GM23338 (cell line): ENCODE results near the gene NPC1. TPM values are rescaled to one million over a fixed set of nuclear protein-coding genes. Genes with fewer than 3 reads are reported as not detected.

Experiments
- ATAC-seq: fragments of 200-7000 bp; cut with Tn5 transposase; 3 replicates; pipeline ENCODE4 v1.9.1; 2020
- DNase-seq: peaks from one replicate; pipeline ENCODE4 v3.0.0-alpha.2; 2015; ENCODE audit warnings: low spot score
- H2AFZ ChIP-seq: fragments of 200-600 bp; sonication (generic); 2 replicates; pipeline ENCODE4 v1.8.0; 2016; ENCODE audit warnings: antibody characterized with exemption, mild to moderate bottlenecking, moderate library complexity
- H3F3A ChIP-seq: fragments of 200-600 bp; sonication (generic); replicated peaks from 2 replicates; pipeline ENCODE4 v1.8.0; 2017; ENCODE audit warnings: antibody characterized with exemption, mixed run types, low read depth
- H3K27ac ChIP-seq: fragments of 200-600 bp; sonication (generic); 2 replicates; pipeline ENCODE4 v1.6.1; 2016; ENCODE audit warnings: low read depth
- H3K27me3 ChIP-seq: fragments of 200-600 bp; sonication (generic); 2 replicates; pipeline ENCODE4 v1.8.0; 2016; ENCODE audit warnings: mild to moderate bottlenecking, mixed run types, moderate library complexity; ENCODE audit not compliant: insufficient read depth
- H3K36me3 ChIP-seq: fragments of 200-600 bp; sonication (generic); 2 replicates; pipeline ENCODE4 v1.8.0; 2016; ENCODE audit warnings: mild to moderate bottlenecking; ENCODE audit not compliant: insufficient read depth
- H3K4me1 ChIP-seq: fragments of 200-600 bp; sonication (generic); 2 replicates; pipeline ENCODE4 v1.8.0; 2016; ENCODE audit warnings: mild to moderate bottlenecking, moderate library complexity; ENCODE audit not compliant: insufficient read depth
- H3K4me2 ChIP-seq: fragments of 200-600 bp; sonication (generic); 2 replicates; pipeline ENCODE4 v1.7.1; 2017; ENCODE audit warnings: mixed run types
- H3K4me3 ChIP-seq: fragments of 200-600 bp; sonication (generic); 2 replicates; pipeline ENCODE4 v1.6.1; 2016; ENCODE audit warnings: mixed run types
- H3K79me2 ChIP-seq: fragments of 200-600 bp; sonication (generic); replicated peaks from 2 replicates; pipeline ENCODE4 v1.8.0; 2017; ENCODE audit warnings: mild to moderate bottlenecking; ENCODE audit not compliant: insufficient read depth
- H3K9me2 ChIP-seq: fragments of 200-600 bp; sonication (generic); 2 replicates; pipeline ENCODE4 v1.8.0; 2017; ENCODE audit not compliant: insufficient read depth
- H4K20me1 ChIP-seq: fragments of 200-600 bp; sonication (generic); replicated peaks from 2 replicates; pipeline ENCODE4 v1.8.0; 2017; ENCODE audit warnings: mild to moderate bottlenecking; ENCODE audit not compliant: insufficient read depth
- H3K27ac Mint-ChIP-seq: 2 replicates; pipeline ENCODE4 v1.8.0; 2020; ENCODE audit warnings: inconsistent platforms, mild to moderate bottlenecking, moderate library complexity, mixed read lengths
- H3K27me3 Mint-ChIP-seq: 3 replicates; pipeline ENCODE4 v1.8.0; 2022; ENCODE audit warnings: low read depth, mild to moderate bottlenecking, moderate library complexity, mixed read lengths, inconsistent platforms; ENCODE audit not compliant: insufficient read depth, poor library complexity
- H3K36me3 Mint-ChIP-seq: 3 replicates; pipeline ENCODE4 v1.8.0; 2021; ENCODE audit warnings: low read depth, mild to moderate bottlenecking, inconsistent platforms, moderate library complexity, mixed read lengths
- H3K4me1 Mint-ChIP-seq: 3 replicates; pipeline ENCODE4 v1.8.0; 2020; ENCODE audit warnings: mild to moderate bottlenecking, inconsistent platforms, mixed read lengths
- H3K4me3 Mint-ChIP-seq: 3 replicates; pipeline ENCODE4 v1.8.0; 2021; ENCODE audit warnings: moderate library complexity, mild to moderate bottlenecking, inconsistent platforms, mixed read lengths
- H3K9me3 Mint-ChIP-seq: 3 replicates; pipeline ENCODE4 v1.8.0; 2020; ENCODE audit warnings: moderate library complexity, mild to moderate bottlenecking, inconsistent platforms, mixed read lengths
- CREB1 ChIP-seq: fragments of 250-450 bp; sonication (Bioruptor Pico); IDR thresholded peaks from 2 replicates; pipeline ENCODE4 v1.5.0; 2020; ENCODE audit warnings: low read depth, mild to moderate bottlenecking, moderate library complexity
- ETS1 ChIP-seq: IDR thresholded peaks from 2 replicates; pipeline ENCODE4 v1.6.1; 2016; ENCODE audit warnings: antibody characterized with exemption
- EZH2phosphoT487 ChIP-seq: fragments of 200-600 bp; sonication (generic); IDR thresholded peaks from one replicate; pipeline ENCODE4 v1.8.1; 2018; ENCODE audit warnings: antibody characterized with exemption; ENCODE audit not compliant: unreplicated experiment
- JUNB ChIP-seq: IDR thresholded peaks from one replicate; pipeline ENCODE4 v1.6.1; 2016; ENCODE audit warnings: antibody characterized with exemption; ENCODE audit not compliant: unreplicated experiment
- POLR2AphosphoS5 ChIP-seq: IDR thresholded peaks from 2 replicates; pipeline ENCODE4 v1.6.1; 2016; ENCODE audit warnings: antibody characterized with exemption, low read depth
- REST ChIP-seq: IDR thresholded peaks from one replicate; pipeline ENCODE4 v1.6.1; 2018; ENCODE audit warnings: antibody characterized with exemption; ENCODE audit not compliant: unreplicated experiment
- ZNF114 ChIP-seq: fragments of 250-450 bp; sonication (Bioruptor Pico); IDR thresholded peaks from 2 replicates; pipeline ENCODE4 v1.5.0; 2020; ENCODE audit warnings: mild to moderate bottlenecking, moderate library complexity
- ZNF331 ChIP-seq: fragments of 250-450 bp; sonication (Bioruptor Pico); IDR thresholded peaks from 2 replicates; pipeline ENCODE4 v1.5.0; 2020; ENCODE audit warnings: low read depth, mild to moderate bottlenecking, moderate library complexity
- ZNF462 ChIP-seq: fragments of 250-450 bp; sonication (Bioruptor Pico); IDR thresholded peaks from 2 replicates; pipeline ENCODE4 v1.5.0; 2020; ENCODE audit warnings: mild to moderate bottlenecking, moderate library complexity
- polyA plus RNA-seq: library from polyadenylated mRNA; unstranded; fragments of >200 nt; fragmentation: Nextera tagmentation; extraction: Ambion mirVana; gene quantifications from 2 replicates; pipeline ENCODE4 v1.2.1, GENCODE V29; 2016
- total RNA-seq: library from RNA; depleted of rRNA; stranded (reverse); fragments of >200 nt; shearing (Covaris generic); gene quantifications from 2 replicates; pipeline ENCODE4 v1.2.3, GENCODE V29; 2014

NPC1 gene
- total and polyA plus RNA-seq, 2 experiments from 2014 or later, result 18.4 to 45.1 TPM

- DNase-seq (no peak), ATAC-seq (no peak)
- Histone ChIP-seq H3K9me2 (no peaks in the 10 kb centered on the region), H3K79me2 (no peaks in the 10 kb centered on the region), H3K27me3 (peaks cover 24% of the 10 kb centered on the region), H3K4me1 (peaks cover 18% of the 10 kb centered on the region), H3K36me3 (no peaks in the 10 kb centered on the region), H3K4me2 (no peak overlapping the region), H3F3A (0 out of 2 replicates have a peak, but pooled peaks cover 11% of the 10 kb centered on the region), H3K4me3 (no peak overlapping the region), H2AFZ (no peak overlapping the region), H4K20me1 (no peaks in the 10 kb centered on the region), H3K27ac (no peak overlapping the region)
- peaks cover 23% of the 10 kb centered on the region for H3K27me3 Mint-ChIP-seq
- H3K4me1 Mint-ChIP-seq, result peaks cover 8% of the 10 kb centered on the region; the same call in 2 of the 3 replicates
- no peak overlapping the region for H3K4me3 Mint-ChIP-seq
- no peak overlapping the region for H3K27ac Mint-ChIP-seq
- H3K9me3 Mint-ChIP-seq, result no peaks in the 10 kb centered on the region
- H3K36me3 Mint-ChIP-seq, result no peaks in the 10 kb centered on the region
- TF ChIP-seq CREB1 (CRISPR knock-in tag), result no peak
- TF ChIP-seq ZNF462 (CRISPR knock-in tag), result no peak
- TF ChIP-seq REST, result no peak
- no peak for TF ChIP-seq POLR2AphosphoS5
- TF ChIP-seq ZNF114 (CRISPR knock-in tag), result no peak
- TF ChIP-seq JUNB, result no peak
- TF ChIP-seq ETS1, result no peak
- TF ChIP-seq ZNF331 (CRISPR knock-in tag), result no peak
- no peak for TF ChIP-seq EZH2phosphoT487
These were observed 30.0 kb upstream of the NPC1 start for GRCh38 chr18:23616258-23616657.
